Upper lobe of left lung (tissue), 6 donors: ENCODE data around the gene DNAAF1. TPM values are rescaled to one million over a fixed set of nuclear protein-coding genes. Genes with fewer than 3 reads are reported as not detected.

Experiments
- ATAC-seq, 2 donors: fragments of 200-7000 bp; cut with Tn5 transposase; one replicate each; pipeline ENCODE4 v1.9.1; 2022; ENCODE audit warnings: mild to moderate bottlenecking in 2 of 2, moderate library complexity in 2 of 2; ENCODE audit not compliant: low FRiP score in 2 of 2
- DNase-seq, 2 donors: peaks; one replicate each; pipeline ENCODE4 v3.0.0-alpha.2; 2019 to 2020
- H3K27ac ChIP-seq, 4 donors: fragments of 200-600 bp; sonication (generic); one replicate each; pipeline ENCODE4 v1.5.1; 2016 to 2019
- H3K27me3 ChIP-seq, 4 donors: fragments of 200-600 bp; sonication (generic); one replicate each; pipeline ENCODE4 v1.5.1; 2017 to 2019
- H3K36me3 ChIP-seq, 4 donors: fragments of 200-600 bp; sonication (generic); one replicate each; pipeline ENCODE4 v1.5.1; 2016 to 2019
- H3K4me1 ChIP-seq, 4 donors: fragments of 200-600 bp; sonication (generic); one replicate each; pipeline ENCODE4 v1.5.1; 2018 to 2019
- H3K4me3 ChIP-seq, 4 donors: fragments of 200-600 bp; sonication (generic); one replicate each; pipeline ENCODE4 v1.5.1; 2017 to 2019; ENCODE audit warnings: mild to moderate bottlenecking in 2 of 4, moderate library complexity in 1 of 4
- H3K9me3 ChIP-seq, 4 donors: fragments of 200-600 bp; sonication (generic); one replicate each; pipeline ENCODE4 v1.5.1; 2018 to 2019
- EP300 ChIP-seq, 4 donors: sonication (generic); formaldehyde crosslinking; IDR thresholded peaks; one replicate each; pipeline ENCODE4 v1.5.1; 2017; ENCODE audit warnings: antibody characterized with exemption in 4 of 4, control low read depth in 2 of 4
- POLR2A ChIP-seq, 4 donors: fragments of 450-650 bp; IDR thresholded peaks; one replicate each; pipeline ENCODE4 v1.5.1; 2016 to 2017; ENCODE audit warnings: antibody characterized with exemption in 4 of 4, mild to moderate bottlenecking in 2 of 4
- POLR2AphosphoS5 ChIP-seq, 2 donors: sonication (generic); formaldehyde crosslinking; IDR thresholded peaks; one replicate each; pipeline ENCODE4 v1.5.1; 2017; ENCODE audit warnings: antibody characterized with exemption in 2 of 2
- whole genome bisulfite sequencing, 2 donors: methylation state at CpG; one replicate each; pipeline ENCODE4 v1.1.5; 2017 to 2018; 5-methylcytosine and 5-hydroxymethylcytosine counted together
- total RNA-seq, 6 donors: library from RNA; depleted of rRNA in 4 of 6; stranded (reverse); fragments of >200 nt in 4 of 6; gene quantifications; one replicate each; pipeline versions ENCODE4 v1.1.0 to v1.2.1, GENCODE V29; 2016 to 2021
- TF ChIP-seq, protein P1 (sequence below), 6 experiments: fragments of 450-650 bp in 4 of 6; fragments of 200-600 bp in 2 of 6; sonication (generic) in 2 of 6; IDR thresholded peaks; one replicate each; pipeline ENCODE4 v1.5.1; 2016 to 2019; ENCODE audit warnings: antibody characterized with exemption in 6 of 6
- donor health status: DM: no; HTN: no; CAD: no; lungs with moderate emphysema.
- donor health status: DM: no; HTN: yes; CAD: no; lungs with severe emphysema.

Gene DNAAF1
- total RNA-seq, 6 donors from 2014 or later, result 0.97 to 58.7 (median 28.5) TPM

GRCh38 chr16:84153660-84154214 lies 8.6 kb downstream of the DNAAF1 start:
- H3K27ac ChIP-seq, result no peak overlapping the region
- no peak overlapping the region for H3K4me3 ChIP-seq
- no peak for ATAC-seq
- H3K9me3 ChIP-seq, result no peaks in the 10 kb centered on the region
- DNase-seq, result no peak
- 76 to 79% methylated on average over 8 of the region's 8 CpGs for WGBS, 2 donors
- TF ChIP-seq, protein P1, sequence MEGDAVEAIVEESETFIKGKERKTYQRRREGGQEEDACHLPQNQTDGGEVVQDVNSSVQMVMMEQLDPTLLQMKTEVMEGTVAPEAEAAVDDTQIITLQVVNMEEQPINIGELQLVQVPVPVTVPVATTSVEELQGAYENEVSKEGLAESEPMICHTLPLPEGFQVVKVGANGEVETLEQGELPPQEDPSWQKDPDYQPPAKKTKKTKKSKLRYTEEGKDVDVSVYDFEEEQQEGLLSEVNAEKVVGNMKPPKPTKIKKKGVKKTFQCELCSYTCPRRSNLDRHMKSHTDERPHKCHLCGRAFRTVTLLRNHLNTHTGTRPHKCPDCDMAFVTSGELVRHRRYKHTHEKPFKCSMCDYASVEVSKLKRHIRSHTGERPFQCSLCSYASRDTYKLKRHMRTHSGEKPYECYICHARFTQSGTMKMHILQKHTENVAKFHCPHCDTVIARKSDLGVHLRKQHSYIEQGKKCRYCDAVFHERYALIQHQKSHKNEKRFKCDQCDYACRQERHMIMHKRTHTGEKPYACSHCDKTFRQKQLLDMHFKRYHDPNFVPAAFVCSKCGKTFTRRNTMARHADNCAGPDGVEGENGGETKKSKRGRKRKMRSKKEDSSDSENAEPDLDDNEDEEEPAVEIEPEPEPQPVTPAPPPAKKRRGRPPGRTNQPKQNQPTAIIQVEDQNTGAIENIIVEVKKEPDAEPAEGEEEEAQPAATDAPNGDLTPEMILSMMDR (IDR thresholded peaks at IDR 0.05), result no peak
- TF ChIP-seq EP300 (IDR thresholded peaks at IDR 0.05) (no peak), POLR2AphosphoS5 (IDR thresholded peaks at IDR 0.05) (no peak), POLR2A (IDR thresholded peaks at IDR 0.05) (no peak)
- H3K27me3 ChIP-seq, result no peaks in the 10 kb centered on the region
- no peaks in the 10 kb centered on the region for H3K4me1 ChIP-seq
- no peaks in the 10 kb centered on the region for H3K36me3 ChIP-seq

- no peaks in the 10 kb centered on the region for H3K4me1 ChIP-seq
- no peaks in the 10 kb centered on the region for H3K9me3 ChIP-seq
- TF ChIP-seq, protein P1 (IDR thresholded peaks at IDR 0.05), result no peak
- TF ChIP-seq POLR2AphosphoS5 (IDR thresholded peaks at IDR 0.05), result no peak
- DNase-seq, result no peak
- no peak overlapping the region for H3K4me3 ChIP-seq
- WGBS, 2 donors, result 98% methylated on average over 4 of the region's 4 CpGs
- ATAC-seq, result no peak
- H3K36me3 ChIP-seq, result no peaks in the 10 kb centered on the region
- H3K27ac ChIP-seq, result no peak overlapping the region
- H3K27me3 ChIP-seq, result no peaks in the 10 kb centered on the region
Measured at GRCh38 chr16:84155226-84155625, 10.1 kb downstream of the DNAAF1 start.

DNA sequence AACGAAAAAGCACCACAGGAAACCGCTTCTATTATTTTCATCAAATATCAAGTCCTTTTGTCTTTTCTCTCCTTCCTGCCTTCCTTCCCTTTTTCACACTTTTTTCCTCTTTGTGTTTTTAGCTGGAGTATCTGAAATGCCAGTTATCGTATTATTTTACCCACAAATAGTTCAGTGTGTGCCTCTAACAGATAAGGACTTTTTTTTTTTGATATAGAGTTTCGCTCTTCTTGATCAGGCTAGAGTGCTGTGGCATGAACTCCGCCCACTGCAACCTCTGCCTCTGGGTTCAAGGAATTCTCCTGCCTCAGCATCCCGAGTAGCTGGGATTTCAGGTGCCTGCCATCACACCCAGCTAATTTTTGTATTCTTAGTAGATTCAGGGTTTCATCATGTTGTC lies 10.7 kb downstream of the DNAAF1 start:
- no peaks in the 10 kb centered on the region for H3K9me3 ChIP-seq
- no peaks in the 10 kb centered on the region for H3K36me3 ChIP-seq
- H3K4me3 ChIP-seq, result no peak overlapping the region
- TF ChIP-seq, protein P1 (IDR thresholded peaks at IDR 0.05), result no peak
- TF ChIP-seq POLR2A (IDR thresholded peaks at IDR 0.05) (no peak), EP300 (IDR thresholded peaks at IDR 0.05) (no peak), POLR2AphosphoS5 (IDR thresholded peaks at IDR 0.05) (no peak)
- DNase-seq, result no peak
- no peaks in the 10 kb centered on the region for H3K27me3 ChIP-seq
- no peak overlapping the region for H3K27ac ChIP-seq
- no peak for ATAC-seq
- no peaks in the 10 kb centered on the region for H3K4me1 ChIP-seq
- 83 to 89% methylated on average over 6 of the region's 6 CpGs for WGBS, 2 donors

DNA sequence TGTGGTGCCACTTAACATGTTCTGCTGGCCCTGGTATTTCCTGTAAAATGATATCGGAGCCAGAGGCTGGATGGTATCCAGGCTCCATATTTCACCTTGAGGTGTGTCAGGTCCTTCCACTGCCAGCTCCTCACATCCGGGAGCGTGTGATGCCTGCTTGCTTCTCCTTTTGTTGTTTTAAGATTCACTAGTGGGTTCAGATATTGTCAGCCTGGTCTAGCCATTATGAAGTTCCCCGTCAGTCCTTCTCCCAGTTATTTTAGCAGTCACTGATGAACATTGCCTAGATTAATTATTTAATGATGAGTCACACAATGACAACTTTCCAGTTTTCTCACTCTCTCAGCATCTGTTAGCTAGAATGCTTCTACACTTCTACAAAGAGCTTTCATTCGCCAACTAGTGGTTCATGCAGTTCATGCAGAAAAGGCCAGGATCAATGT lies 11.3 kb downstream of the DNAAF1 start:
- no peak overlapping the region for H3K27ac ChIP-seq
- no peaks in the 10 kb centered on the region for H3K27me3 ChIP-seq
- ATAC-seq (no peak), DNase-seq (no peak)
- WGBS, 2 donors, result 61 to 64% methylated on average over 5 of the region's 5 CpGs
- no peak for TF ChIP-seq POLR2AphosphoS5 (IDR thresholded peaks at IDR 0.05)
- TF ChIP-seq POLR2A (IDR thresholded peaks at IDR 0.05), result no peak
- TF ChIP-seq, protein P1 (IDR thresholded peaks at IDR 0.05), result no peak
- TF ChIP-seq EP300 (IDR thresholded peaks at IDR 0.05), result no peak
- no peak overlapping the region for H3K4me3 ChIP-seq
- H3K4me1 ChIP-seq, result no peaks in the 10 kb centered on the region
- H3K36me3 ChIP-seq, result no peaks in the 10 kb centered on the region
- H3K9me3 ChIP-seq, result no peaks in the 10 kb centered on the region

- DNase-seq (no peak), ATAC-seq (no peak)
- Histone ChIP-seq H3K36me3 (no peaks in the 10 kb centered on the region), H3K4me1 (no peaks in the 10 kb centered on the region), H3K27ac (no peak overlapping the region), H3K27me3 (no peaks in the 10 kb centered on the region), H3K9me3 (no peaks in the 10 kb centered on the region), H3K4me3 (no peak overlapping the region)
- TF ChIP-seq, protein P1 (IDR thresholded peaks at IDR 0.05), result no peak
- no peak for TF ChIP-seq EP300 (IDR thresholded peaks at IDR 0.05)
- 24 to 30% methylated on average over 9 of the region's 9 CpGs for WGBS, 2 donors
Measured at GRCh38 chr16:84159007-84159406, 13.9 kb downstream of the DNAAF1 start.
